GM18508 (cell line): ENCODE measurements around the gene C1orf232.

ENCODE experiments used
- ATAC-seq: cut with Tn5 transposase; IDR thresholded peaks from one replicate; pipeline ENCODE4 v1.9.1; 2021; ENCODE audit warnings: moderate number of reproducible peaks; ENCODE audit not compliant: insufficient read depth, unreplicated experiment

Gene C1orf232

DNA sequence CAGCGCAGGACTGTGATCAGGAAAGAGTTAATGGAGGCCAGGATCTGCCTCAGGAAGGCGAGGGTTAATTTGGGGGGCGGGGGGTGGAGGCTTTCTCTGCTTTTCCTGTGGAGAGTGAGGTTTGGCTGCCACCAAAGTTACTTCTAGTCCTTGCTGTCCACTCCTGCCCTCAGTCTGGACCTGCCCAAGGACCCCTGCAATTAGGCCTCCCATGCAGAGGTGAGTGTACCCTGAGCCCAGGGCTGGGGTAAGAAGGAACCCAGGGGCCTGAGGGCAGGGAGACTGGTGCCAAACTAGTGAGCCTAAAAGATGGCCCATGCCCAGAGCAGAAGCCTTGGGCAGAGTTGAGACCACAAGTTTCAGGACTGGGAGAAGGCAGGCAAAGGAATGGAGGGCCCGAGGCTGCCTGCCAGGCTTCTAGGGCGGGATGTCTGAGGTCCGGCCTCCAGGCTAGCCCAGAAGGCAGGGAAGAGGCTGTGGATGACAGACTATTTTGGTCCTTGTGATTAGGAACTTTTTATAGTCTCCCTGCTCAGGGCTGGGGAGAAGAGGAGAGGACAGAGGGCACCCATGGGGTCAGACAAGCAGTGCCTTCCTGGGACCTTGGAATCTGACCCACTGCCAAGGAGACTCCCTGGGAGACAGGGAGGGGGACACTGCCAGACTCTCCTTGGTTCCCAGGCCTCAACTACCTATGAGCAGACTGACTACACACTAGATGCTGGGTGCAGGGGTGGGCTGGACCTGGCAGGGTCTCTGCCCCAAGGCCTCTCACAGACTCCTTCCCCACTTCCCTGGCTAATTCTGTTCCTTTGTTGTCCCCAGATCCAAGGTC is 9.6 kb downstream of the C1orf232 start, which contains the start of gene FAM110D:
Gene FAM110D (plus strand): TSS at position 172 of the 835 bp plus-strand sequence. CDS start 2,213 bp downstream, outside the sequence.
- no peak for ATAC-seq

GRCh38 chr1:26158271-26158907 is 10.4 kb downstream of the C1orf232 start:
- ATAC-seq = no peak

GRCh38 chr1:26156285-26157038 is 12.3 kb downstream of the C1orf232 start:
- ATAC-seq = no peak

DNA sequence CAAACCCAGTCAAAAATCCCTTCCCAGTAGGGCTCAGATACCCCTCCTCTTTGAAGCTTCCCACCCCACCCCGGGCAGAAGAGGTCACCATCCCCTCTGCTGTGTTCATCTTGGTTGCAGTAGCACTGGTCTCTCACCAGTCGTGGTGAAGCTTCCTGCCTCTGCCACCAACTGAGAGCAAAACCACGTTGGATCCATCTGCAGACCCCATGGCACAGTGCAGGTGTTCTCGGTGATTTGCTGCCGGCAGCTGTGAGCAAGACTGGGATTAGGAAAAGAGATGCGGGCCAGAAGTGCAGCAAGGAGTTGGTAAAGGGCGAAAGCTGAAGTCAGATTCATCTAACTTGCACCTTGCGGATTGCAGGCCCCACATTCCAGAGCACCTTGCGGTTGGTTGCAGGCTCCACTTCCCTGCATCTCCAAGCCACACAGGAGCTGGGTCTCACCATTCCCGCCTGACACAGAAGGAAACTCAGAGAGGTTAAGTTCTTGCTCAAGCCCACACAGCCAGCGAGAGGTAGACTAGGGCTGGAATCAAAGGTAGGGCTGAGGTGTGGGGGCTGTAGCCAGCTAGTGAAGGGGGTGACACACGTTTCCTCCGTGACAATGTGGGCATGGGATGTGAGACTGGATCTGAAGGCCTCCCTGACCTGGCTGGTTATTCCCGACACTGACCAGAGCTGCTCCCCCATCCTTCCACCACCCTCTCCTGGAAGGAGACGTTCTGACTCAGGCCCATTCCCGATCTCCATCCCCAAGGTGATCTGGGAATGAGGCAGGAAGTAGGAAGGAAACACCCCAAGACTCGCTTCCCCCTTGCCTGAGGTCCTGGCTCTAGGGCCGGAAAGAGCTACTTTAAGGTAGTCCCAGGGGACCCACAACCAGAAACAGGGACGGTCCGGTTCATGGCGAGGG is 13.1 kb downstream of the C1orf232 start:
- no peak for ATAC-seq

GRCh38 chr1:26154750-26155149 is 14.0 kb downstream of the C1orf232 start:
- no peak for ATAC-seq

- ATAC-seq = no peak
Observed at GRCh38 chr1:26153966-26154532, 14.7 kb downstream of the C1orf232 start.

DNA sequence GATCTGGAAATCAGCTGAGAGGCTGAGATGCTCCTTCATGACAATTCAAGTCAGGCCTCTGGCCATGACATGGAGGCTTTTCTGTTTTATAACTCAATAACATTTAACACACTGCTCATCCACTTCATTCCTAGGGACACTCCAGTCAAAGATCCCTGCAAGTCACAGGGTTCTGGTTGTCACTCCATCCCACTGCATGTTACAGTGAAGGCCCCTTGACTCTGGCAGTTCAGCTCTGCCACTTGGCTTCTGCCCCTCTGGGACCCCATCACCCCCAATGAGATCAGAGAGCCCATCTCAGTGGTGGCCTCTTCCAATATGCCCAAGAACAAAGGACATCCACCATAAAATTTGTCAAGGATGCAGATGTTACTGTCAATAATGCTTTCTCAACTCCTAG is 19.9 kb downstream of the C1orf232 start:
- ATAC-seq = no peak

GRCh38 chr1:26145960-26146294 is 22.8 kb downstream of the C1orf232 start:
- ATAC-seq = no peak

DNA sequence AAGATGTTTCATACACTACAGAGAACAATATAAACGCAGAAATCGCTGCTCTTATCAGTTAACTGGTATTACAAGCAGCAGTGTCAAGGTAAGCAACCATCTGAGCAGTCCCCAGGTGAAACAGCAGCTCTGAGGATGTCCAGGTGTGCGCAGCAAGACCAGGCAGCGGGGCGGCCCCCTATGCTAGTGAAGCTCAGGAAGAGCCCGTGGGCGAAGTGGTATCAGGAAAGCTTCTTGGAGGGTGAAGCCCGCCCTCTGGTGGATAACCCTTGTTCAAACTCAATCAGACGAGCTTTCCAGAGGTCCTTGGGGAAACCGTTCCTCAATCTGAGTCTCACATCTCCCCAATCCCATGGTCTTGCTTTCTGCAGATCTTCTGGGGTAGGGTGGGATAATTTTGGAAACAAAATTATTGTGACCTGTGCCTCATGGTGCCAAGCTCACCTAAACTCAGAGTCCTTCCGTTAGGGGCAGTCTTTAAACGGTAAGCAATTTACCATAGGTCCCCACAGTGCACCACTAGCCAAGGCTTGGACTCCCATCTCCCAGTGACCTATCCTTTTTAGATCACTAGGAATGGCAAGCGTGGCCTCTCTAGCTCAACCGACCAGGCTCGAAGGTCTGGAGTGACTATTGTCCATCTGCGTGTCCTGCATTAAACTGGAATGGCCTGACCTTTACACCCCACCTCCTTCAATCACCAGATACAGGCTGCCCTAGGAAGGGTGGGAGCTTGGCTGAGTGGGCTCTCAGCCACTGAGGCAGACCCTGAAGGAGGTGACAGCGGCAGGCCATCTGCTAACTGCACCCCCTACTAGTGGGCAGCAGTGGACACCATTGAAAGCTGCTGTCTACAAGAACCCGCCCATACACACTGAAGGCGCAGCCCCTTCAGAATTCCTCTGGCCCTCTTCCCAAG is 23.5 kb downstream of the C1orf232 start:
- ATAC-seq = no peak

DNA sequence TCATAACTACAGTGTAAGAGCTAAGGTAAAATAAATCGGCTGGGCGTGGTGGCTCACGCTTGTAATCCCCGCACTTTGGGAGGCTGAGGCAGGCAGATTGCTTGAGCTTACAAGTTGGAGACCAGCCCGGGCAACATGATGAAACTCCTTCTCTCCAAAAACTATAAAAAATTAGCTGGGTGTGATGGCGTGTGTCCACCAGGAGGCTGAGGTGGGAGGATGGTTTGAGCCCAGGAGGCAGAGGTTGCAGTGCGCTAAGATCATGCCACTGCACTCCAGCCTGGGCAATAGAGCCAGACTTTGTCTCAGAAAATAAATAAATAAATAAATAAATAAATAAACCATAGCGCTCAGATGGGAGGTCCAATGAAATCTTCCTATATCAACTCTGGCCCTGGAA is 26.6 kb downstream of the C1orf232 start:
- no peak for ATAC-seq

GRCh38 chr1:26138974-26139558 is 29.7 kb downstream of the C1orf232 start:
- ATAC-seq = no peak

DNA sequence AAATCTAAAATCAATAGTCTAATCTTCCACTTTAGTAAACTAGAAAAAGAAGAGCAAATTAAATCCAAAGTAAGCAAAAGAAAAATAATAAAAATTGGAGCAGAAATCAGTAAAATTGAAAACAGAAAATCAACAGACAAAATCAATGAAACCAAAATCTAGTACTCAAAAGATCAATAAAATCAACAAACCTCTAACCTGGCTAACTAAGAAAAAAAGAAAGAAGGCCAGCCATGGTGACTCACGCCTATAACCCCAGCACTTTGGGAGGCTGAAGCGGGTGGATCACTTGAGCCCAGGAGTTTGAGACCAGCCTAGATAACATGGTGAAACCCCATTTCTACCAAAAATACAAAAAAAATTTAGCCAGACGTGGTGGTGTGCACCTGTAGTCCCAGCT is 34.3 kb downstream of the C1orf232 start:
- no peak for ATAC-seq

GRCh38 chr1:26132834-26133167 is 36.0 kb downstream of the C1orf232 start:
- ATAC-seq = no peak

DNA sequence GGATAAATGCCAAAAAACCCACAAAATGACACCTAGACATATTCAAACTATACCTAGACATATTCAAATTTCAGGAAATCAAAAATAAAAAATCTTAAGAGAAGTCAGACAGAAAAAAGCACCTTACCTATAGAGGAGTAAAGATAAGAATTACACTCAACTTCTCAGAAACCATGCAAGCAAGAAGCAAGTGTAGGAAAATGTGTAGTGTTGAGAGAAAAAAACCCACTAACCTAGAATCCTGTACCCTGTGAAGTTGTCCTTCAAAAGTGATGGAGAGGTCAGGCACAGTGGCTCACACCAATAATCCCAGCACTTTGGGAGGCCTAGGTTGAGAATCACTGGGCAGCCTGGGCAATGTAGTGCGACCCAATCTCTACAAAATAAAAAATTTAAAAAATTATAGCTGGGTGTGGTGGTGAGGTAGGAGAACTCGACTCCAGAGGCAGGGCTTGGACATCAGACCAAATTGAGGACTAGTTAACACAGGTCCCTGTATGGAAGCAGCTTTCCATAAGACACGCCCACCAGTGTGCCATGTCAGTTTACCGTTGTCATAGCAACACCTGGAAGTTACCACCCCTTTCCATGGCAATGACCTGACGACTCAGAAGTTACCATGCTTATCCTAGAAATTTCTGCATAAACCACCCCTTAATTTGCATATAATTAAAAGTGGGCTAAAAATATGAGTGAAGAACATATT is 36.5 kb downstream of the C1orf232 start:
- ATAC-seq = no peak

GRCh38 chr1:26130695-26131094 is 38.1 kb downstream of the C1orf232 start:
- no peak for ATAC-seq

DNA sequence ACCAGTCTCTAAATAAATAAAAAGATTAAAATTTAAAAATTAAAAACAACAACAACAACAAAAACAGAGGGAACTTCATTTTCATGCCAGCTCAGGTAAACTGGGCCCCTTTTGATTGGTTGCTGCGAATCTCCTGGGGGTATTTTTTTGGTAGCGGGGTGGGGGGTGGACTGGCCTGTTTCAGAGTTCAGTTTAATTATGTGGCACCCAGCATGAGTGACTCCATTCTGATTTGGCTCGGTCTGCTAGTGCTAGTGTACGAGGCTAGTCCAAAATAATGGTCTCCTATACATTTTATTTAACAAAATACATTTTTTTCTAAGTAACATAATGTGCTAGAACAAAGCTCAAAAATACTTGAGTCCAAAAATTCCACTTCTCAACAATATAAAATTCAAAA is 39.0 kb downstream of the C1orf232 start:
- no peak for ATAC-seq

DNA sequence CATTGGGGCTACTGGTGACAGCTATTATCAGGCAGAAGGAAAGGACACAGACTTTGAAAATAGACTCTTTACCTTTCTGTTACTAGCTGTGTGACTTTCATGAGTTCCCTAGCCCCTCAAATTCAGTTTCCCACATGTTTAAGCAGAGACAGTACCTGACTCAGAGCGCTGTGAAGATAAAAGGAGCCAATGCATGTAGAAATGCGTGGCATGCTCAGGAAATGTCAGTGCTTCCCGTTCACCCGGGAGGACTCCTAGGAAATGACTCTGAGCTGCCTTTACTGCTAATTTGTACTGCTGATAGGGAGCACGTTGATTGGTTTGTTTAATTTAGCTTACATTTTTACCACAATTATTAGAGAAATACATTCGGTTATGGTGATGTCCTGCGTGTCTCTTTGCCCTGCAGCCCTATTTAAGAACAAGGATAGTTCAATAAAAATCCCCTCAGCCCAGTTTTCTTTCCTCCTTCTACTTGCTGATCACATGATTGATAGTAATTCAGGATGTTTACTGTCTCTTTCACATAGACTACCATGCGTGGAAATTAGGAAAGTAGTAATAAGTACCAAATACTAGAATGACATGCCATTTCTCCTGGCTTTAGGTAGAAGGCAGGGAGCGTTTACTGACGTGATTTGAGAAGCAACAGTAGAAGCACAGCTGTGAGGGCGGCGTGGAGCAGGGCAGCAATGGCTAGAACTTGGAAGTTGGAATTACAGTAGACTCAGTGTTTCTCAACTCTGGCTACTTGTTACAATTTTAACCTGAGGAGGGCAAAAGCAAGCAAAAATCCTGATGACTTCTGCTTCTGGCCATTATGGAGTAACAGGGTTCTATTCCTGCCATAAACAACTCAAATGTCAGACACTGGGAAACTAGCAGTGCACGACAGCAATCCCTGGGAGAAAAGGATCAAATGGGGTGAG is 41.3 kb downstream of the C1orf232 start:
- ATAC-seq = no peak
